ENCODE data around the gene LZTR1.
"Not testable (repeated sequence)": the region's sequence is repeated elsewhere in the genome, so short reads cannot be mapped to it uniquely, and the experiment has no call there.

LZTR1 gene

GRCh38 chr22:21042978-21043859, 61.1 kb downstream of the LZTR1 start:
- no peak for DNase-seq

GRCh38 chr22:21043860-21044535, 61.9 kb downstream of the LZTR1 start:
- DNase-seq, result no peak

- peak; percentile 68 for DNase-seq
Measured at GRCh38 chr22:21044931-21045584, 63.0 kb downstream of the LZTR1 start.

- DNase-seq, result peak; percentile 93
Measured at GRCh38 chr22:21045585-21046294, 63.6 kb downstream of the LZTR1 start, which contains the start of gene LRRC74B. Gene LRRC74B (plus strand): TSS chr22:21045946. CDS start chr22:21045987, 41 bp downstream.

DNA sequence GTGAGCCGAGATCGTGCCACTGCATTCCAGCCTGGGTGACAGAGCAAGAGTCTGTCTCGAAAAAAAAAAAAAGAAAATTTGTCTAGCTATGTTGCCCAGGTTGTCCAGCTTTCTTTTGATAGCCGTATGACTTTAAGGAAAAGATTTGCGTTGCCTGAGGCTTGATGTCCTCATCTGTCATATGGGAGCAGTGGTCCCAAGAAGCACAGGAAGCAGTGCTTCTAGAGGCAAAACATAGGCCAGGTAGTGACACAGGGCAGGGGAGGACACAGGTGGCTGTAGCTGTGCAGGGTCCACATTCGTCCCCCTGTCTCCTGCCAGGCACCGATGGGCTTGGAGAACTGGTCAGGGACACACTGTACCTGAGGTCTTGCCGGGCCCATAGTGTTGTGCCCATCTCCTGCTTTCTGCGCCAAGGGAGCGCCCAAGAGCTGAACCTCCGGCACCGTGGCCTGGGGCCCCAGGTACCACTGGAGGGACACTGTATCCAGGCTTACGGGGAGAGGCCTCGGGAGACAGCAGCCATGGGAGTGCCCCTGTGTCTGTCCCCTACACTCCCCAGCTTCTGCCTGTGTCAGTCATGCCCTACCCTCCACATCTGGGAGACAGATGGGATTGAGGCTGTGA, 65.1 kb downstream of the LZTR1 start:
- no peak for DNase-seq

GRCh38 chr22:21047730-21048129, 65.6 kb downstream of the LZTR1 start:
- no peak for DNase-seq

- DNase-seq, result not testable (repeated sequence)
Measured at GRCh38 chr22:21048448-21048847, 66.4 kb downstream of the LZTR1 start.

Data from left hindlimb (tissue), 1 donor.